ENCODE measurements around the gene ADGRE1. TPM values are rescaled to one million over a fixed set of nuclear protein-coding genes. Genes with fewer than 3 reads are reported as not detected.

The ADGRE1 gene
- total RNA-seq, 2 experiments from 2014 or later: 0.46 TPM; not detected in 1

- Histone ChIP-seq H4K20me1 (ENCODE audit: insufficient read depth, low read length) (no peaks in the 10 kb centered on the region), H3K36me3 (ENCODE audit: insufficient read depth, low read length) (no peaks in the 10 kb centered on the region), H3K4me1 (ENCODE audit: insufficient read depth, low read length, poor library complexity, severe bottlenecking) (no peaks in the 10 kb centered on the region), H3K27ac (ENCODE audit: low read depth, low read length, poor library complexity, severe bottlenecking) (no peak overlapping the region), H2AFZ (ENCODE audit: low read length) (no peak overlapping the region), H3K9me3 (ENCODE audit: low read length) (no peaks in the 10 kb centered on the region), H3K79me2 (ENCODE audit: insufficient read depth, low read depth, low read length) (no peaks in the 10 kb centered on the region), H3K4me3 (ENCODE audit: low read depth, low read length, poor library complexity, severe bottlenecking) (no peak overlapping the region), H3K4me2 (ENCODE audit: low read length) (no peak overlapping the region), H3K9me2 (ENCODE audit: insufficient read depth, low read length) (no peaks in the 10 kb centered on the region)
- intact Hi-C loops (cut with micrococcal nuclease; ENCODE audit: unreplicated experiment): no loop called here
- BruUV-seq (replicated peaks): no TSS peak
- TF ChIP-seq CTCF (conservative IDR thresholded peaks at IDR 0.05; ENCODE audit: low read length) (peak; percentile 78), EZH2phosphoT487 (IDR thresholded peaks at IDR 0.05; ENCODE audit: borderline replicate concordance, low read depth, low read length) (no peak)
- POLR2A ChIA-PET: no interaction called here
- CTCF ChIA-PET (ENCODE audit: unreplicated experiment): no interaction called here
- DNase-seq (ENCODE audit: low spot score): peak; percentile 41
Measured at GRCh38 chr19:6963937-6964336, 76.6 kb downstream of the ADGRE1 start.

DNA sequence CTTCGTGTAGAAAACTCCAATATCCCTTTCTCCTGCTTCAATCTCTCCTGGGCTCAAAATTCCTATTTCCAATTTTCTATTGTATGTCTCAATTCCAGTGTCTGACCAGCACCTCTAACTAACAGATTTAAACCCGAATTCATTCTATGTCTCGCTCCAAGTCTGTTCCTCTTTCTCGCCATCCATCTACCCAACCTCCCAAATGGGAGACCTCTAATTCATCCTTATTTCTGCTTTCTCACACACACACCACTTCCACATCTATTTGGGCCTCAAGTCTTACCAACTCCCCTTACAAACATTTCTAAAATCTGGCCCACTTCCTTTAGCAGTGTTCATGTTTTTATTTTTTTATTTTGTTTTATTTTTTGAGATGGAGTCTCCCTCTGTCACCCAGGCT lies 80.6 kb downstream of the ADGRE1 start:
- intact Hi-C loops (cut with micrococcal nuclease; ENCODE audit: unreplicated experiment): no loop called here
- no peak overlapping the region for H3K27ac ChIP-seq (ENCODE audit: low read depth, low read length, poor library complexity, severe bottlenecking)
- ChIA-PET CTCF (ENCODE audit: unreplicated experiment) (no interaction called here), POLR2A (no interaction called here)
- no peaks in the 10 kb centered on the region for H4K20me1 ChIP-seq (ENCODE audit: insufficient read depth, low read length)
- no peak overlapping the region for H2AFZ ChIP-seq (ENCODE audit: low read length)
- BruUV-seq (replicated peaks): no TSS peak
- no peak overlapping the region for H3K4me2 ChIP-seq (ENCODE audit: low read length)
- no peaks in the 10 kb centered on the region for H3K9me2 ChIP-seq (ENCODE audit: insufficient read depth, low read length)
- peaks cover 14% of the 10 kb centered on the region for H3K9me3 ChIP-seq (ENCODE audit: low read length)
- no peak overlapping the region for H3K4me3 ChIP-seq (ENCODE audit: low read depth, low read length, poor library complexity, severe bottlenecking)
- DNase-seq (ENCODE audit: low spot score): no peak
- peaks cover 8% of the 10 kb centered on the region for H3K4me1 ChIP-seq (ENCODE audit: insufficient read depth, low read length, poor library complexity, severe bottlenecking)
- no peaks in the 10 kb centered on the region for H3K36me3 ChIP-seq (ENCODE audit: insufficient read depth, low read length)
- H3K79me2 ChIP-seq (ENCODE audit: insufficient read depth, low read depth, low read length): no peaks in the 10 kb centered on the region
- no peak for TF ChIP-seq CTCF (conservative IDR thresholded peaks at IDR 0.05; ENCODE audit: low read length)
- TF ChIP-seq EZH2phosphoT487 (IDR thresholded peaks at IDR 0.05; ENCODE audit: borderline replicate concordance, low read depth, low read length): no peak

DNA sequence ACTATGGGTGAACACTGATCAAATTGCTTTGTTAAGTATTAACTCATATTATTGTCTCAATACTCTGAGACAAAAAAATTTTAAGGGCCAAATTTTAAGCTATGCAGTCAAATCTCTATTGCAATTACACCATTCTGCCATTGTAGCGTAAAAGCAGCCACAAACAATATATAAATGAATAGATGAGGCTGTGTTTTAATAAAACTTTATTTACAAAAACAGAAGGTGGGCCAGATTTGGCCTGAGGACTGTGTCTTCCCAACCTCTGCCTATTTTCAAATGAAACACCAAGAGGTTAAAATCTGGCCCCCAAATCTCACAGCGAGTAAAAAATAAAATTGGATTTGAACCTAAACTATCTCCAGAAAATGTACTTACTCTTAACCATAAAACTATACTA lies 82.1 kb downstream of the ADGRE1 start:
- Histone ChIP-seq H3K27ac (ENCODE audit: low read depth, low read length, poor library complexity, severe bottlenecking) (no peak overlapping the region), H3K36me3 (ENCODE audit: insufficient read depth, low read length) (no peaks in the 10 kb centered on the region), H3K4me1 (ENCODE audit: insufficient read depth, low read length, poor library complexity, severe bottlenecking) (peaks cover 8% of the 10 kb centered on the region), H3K9me2 (ENCODE audit: insufficient read depth, low read length) (no peaks in the 10 kb centered on the region), H3K4me3 (ENCODE audit: low read depth, low read length, poor library complexity, severe bottlenecking) (no peak overlapping the region), H2AFZ (ENCODE audit: low read length) (peak overlapping the region; percentile 95), H3K4me2 (ENCODE audit: low read length) (no peak overlapping the region), H3K9me3 (ENCODE audit: low read length) (peaks cover 14% of the 10 kb centered on the region), H3K79me2 (ENCODE audit: insufficient read depth, low read depth, low read length) (no peaks in the 10 kb centered on the region), H4K20me1 (ENCODE audit: insufficient read depth, low read length) (no peaks in the 10 kb centered on the region)
- intact Hi-C loops (cut with micrococcal nuclease; ENCODE audit: unreplicated experiment): no loop called here
- no peak for DNase-seq (ENCODE audit: low spot score)
- POLR2A ChIA-PET: interaction anchor here (0.6 kb wide), 1 partner anchor 100 kb away, joined by 3 read pairs; the partner anchor contains the start of gene ZNF557
- CTCF ChIA-PET (ENCODE audit: unreplicated experiment): no interaction called here
- TF ChIP-seq CTCF (conservative IDR thresholded peaks at IDR 0.05; ENCODE audit: low read length) (no peak), EZH2phosphoT487 (IDR thresholded peaks at IDR 0.05; ENCODE audit: borderline replicate concordance, low read depth, low read length) (no peak)
- no TSS peak for BruUV-seq (replicated peaks)

Data from OCI-LY7 (cell line).